Amygdala (tissue), 56 donors: Measurements from ENCODE around the gene TTLL3.
"Not testable (repeated sequence)": the region's sequence is repeated elsewhere in the genome, so short reads cannot be mapped to it uniquely, and the experiment has no call there.

Experiments
- DNase-seq, 56 donors: peaks; one replicate each; lab custom pipeline; 2025; lab: John Stamatoyannopoulos, UW

Gene TTLL3

GRCh38 chr3:9834520-9835380 is 24.7 kb downstream of the TTLL3 start:
- no peak for DNase-seq

- DNase-seq: no peak
Observed at GRCh38 chr3:9837701-9838582, 27.9 kb downstream of the TTLL3 start.

GRCh38 chr3:9838856-9839255 is 28.8 kb downstream of the TTLL3 start:
- DNase-seq: no peak

GRCh38 chr3:9841015-9841414 is 31.0 kb downstream of the TTLL3 start:
- DNase-seq: no peak

GRCh38 chr3:9843715-9844438 is 33.8 kb downstream of the TTLL3 start, which contains the start of gene RPUSD3:
Gene RPUSD3 (minus strand): TSS chr3:9844008. CDS start chr3:9843990, 18 bp downstream.
- DNase-seq: peak; percentile 55 to 99 (median 94)

- DNase-seq: no peak
Observed at GRCh38 chr3:9846231-9846630, 36.2 kb downstream of the TTLL3 start.

GRCh38 chr3:9846931-9847488 is 36.9 kb downstream of the TTLL3 start:
- DNase-seq: no peak

- DNase-seq: not testable (repeated sequence)
Observed at GRCh38 chr3:9847870-9848269, 37.8 kb downstream of the TTLL3 start.

GRCh38 chr3:9848860-9849259 is 38.8 kb downstream of the TTLL3 start:
- peak in 1 of 56 donors; percentile 6 for DNase-seq

GRCh38 chr3:9851383-9851782 is 41.3 kb downstream of the TTLL3 start:
- DNase-seq: peak in 7 of 56 donors; percentile 5 to 27 (median 13)

GRCh38 chr3:9851926-9852325 is 41.9 kb downstream of the TTLL3 start:
- DNase-seq: peak in 1 of 56 donors; percentile 42

- DNase-seq: no peak
Observed at GRCh38 chr3:9852528-9852927, 42.5 kb downstream of the TTLL3 start.

- DNase-seq: not testable (repeated sequence)
Observed at GRCh38 chr3:9854291-9854940, 44.4 kb downstream of the TTLL3 start.

GRCh38 chr3:9855594-9855993 is 45.5 kb downstream of the TTLL3 start:
- no peak for DNase-seq

- no peak for DNase-seq
Observed at GRCh38 chr3:9859530-9860025, 49.5 kb downstream of the TTLL3 start.

GRCh38 chr3:9861201-9861600 is 51.1 kb downstream of the TTLL3 start:
- DNase-seq: no peak

GRCh38 chr3:9861626-9862130 is 51.6 kb downstream of the TTLL3 start:
- DNase-seq: no peak

- DNase-seq: no peak
Observed at GRCh38 chr3:9862391-9863057, 52.5 kb downstream of the TTLL3 start.
